ENCODE measurements around the gene CAPN5.

DNA sequence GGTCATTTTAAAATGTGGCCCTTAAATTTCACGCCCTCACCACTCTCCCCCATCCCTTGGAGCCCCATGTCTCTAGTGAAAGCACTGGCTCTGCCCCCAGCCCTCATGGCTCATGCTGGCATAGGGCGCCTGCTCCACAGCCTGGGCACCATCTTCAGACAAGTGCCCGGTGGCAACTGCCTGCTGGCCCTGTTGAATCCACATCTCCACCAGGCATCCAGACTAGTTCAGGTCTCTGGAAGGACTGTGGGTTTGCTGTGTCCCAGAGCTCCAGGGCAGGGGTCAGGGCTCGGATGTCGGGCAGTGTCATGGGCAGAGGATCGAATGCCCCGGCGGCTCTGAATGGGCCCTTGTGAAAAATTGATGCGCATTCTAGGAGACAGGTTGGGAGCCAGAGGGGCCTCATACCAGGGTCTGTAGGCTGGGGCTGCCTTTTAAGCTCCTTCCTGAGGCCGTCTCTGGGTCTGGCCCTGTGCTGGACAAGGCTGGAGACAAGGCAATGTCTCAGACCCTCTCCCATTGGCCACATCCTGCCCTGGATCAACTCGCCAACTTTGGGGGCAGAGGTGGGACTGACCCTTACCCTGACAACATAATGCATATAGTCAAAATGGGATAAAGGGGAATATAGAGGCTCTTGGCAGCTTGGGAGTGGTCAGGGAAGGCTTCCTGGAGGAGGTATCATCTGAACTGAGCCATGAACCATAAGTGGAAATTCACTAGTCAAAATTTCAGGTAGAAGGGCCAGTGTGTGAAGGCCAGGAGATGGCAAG is 62.5 kb downstream of the CAPN5 start:
- TF ChIP-seq, protein P1, sequence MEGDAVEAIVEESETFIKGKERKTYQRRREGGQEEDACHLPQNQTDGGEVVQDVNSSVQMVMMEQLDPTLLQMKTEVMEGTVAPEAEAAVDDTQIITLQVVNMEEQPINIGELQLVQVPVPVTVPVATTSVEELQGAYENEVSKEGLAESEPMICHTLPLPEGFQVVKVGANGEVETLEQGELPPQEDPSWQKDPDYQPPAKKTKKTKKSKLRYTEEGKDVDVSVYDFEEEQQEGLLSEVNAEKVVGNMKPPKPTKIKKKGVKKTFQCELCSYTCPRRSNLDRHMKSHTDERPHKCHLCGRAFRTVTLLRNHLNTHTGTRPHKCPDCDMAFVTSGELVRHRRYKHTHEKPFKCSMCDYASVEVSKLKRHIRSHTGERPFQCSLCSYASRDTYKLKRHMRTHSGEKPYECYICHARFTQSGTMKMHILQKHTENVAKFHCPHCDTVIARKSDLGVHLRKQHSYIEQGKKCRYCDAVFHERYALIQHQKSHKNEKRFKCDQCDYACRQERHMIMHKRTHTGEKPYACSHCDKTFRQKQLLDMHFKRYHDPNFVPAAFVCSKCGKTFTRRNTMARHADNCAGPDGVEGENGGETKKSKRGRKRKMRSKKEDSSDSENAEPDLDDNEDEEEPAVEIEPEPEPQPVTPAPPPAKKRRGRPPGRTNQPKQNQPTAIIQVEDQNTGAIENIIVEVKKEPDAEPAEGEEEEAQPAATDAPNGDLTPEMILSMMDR (conservative IDR thresholded peaks at IDR 0.05): no peak
- TF ChIP-seq ZFX (IDR thresholded peaks at IDR 0.05): no peak
